GM19035 (cell line): ENCODE measurements around the gene SLC31A2.
"Not testable (repeated sequence)": the region's sequence is repeated elsewhere in the genome, so short reads cannot be mapped to it uniquely, and the experiment has no call there.

Experiments
- ATAC-seq: cut with Tn5 transposase; IDR thresholded peaks from one replicate; pipeline ENCODE4 v1.9.1; 2021; ENCODE audit not compliant: unreplicated experiment

SLC31A2 gene

DNA sequence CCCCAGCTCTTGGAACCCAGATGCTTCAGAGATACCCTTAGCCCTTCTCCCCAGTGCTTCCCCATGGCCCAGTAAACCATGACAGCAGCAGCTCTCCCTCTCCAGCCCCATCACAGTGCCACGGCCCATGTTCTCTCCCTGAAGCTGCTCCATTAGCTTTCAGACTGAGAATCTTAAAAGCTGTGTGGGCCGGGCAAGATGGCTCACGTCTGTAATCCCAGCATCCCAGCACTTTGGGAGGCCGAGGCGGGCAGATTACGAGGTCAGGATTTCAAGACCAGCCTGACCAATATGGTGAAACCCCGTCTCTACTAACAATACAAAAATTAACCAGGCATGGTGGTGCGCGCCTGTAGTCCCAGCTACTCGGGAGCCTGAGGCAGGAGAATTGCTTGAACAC lies 1.2 kb upstream of the SLC31A2 start:
- ATAC-seq: not testable (repeated sequence)

GRCh38 chr9:113151696-113152630 lies 1.2 kb downstream of the SLC31A2 start:
- ATAC-seq: no peak

DNA sequence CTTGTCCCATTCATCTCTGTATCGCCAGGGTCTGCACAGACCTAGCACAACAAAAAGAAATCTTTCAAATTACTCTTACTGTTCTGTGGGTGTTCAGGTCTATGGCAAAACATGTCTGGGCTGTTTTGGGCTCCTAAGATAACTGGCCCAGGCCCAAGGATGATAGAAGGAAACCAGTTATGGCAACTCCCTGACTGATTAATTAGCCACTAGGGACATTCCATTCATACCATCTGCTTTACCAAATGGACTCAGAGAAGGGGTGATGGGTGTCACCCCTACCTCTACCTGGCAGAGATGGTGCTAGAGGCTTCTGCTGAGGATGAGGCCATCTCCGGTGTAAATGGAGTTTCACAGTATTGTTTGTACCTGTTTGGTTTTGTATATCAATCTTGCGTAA lies 1.9 kb downstream of the SLC31A2 start:
- ATAC-seq: no peak

DNA sequence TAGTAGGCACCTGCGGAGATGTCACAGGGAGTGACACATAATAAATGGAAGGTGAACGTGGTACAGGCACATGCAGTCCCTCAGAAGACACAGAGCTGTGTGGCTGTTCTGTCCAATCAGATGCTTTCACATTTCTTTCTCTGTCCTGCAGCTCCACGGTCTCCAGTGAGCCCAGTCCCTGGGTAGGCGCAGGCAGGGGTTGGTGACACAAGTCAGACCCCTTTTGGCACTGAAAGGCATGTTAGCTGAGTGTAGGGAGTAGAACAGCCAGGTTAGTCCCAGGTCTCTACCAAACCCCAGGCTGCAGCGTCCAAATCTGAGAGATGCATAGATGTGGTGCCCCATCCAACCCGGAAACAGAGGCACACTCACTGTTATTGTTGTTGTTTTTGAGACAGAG lies 2.8 kb downstream of the SLC31A2 start:
- ATAC-seq: no peak

DNA sequence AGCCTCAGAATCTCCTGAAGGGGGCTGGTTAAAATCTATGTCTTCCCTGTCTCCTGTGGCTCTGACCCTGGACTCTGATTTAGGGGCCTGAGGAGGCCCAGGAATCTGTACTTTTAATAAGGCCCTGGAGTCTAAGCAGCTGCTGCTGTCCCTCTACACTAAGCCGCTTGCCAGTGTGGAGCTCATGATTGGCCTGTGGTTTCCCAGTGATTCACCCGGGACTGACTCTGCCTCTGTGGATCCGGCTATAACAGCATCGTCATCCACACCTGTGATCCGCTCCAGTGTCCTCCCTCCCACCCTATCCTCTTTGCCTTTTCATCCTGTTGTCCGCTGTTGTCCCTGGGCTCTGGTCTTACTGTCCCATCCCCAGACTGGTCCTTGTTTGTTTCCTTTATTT lies 3.7 kb downstream of the SLC31A2 start:
- no peak for ATAC-seq

GRCh38 chr9:113154946-113155345 lies 4.1 kb downstream of the SLC31A2 start:
- ATAC-seq: no peak

- no peak for ATAC-seq
Measured at GRCh38 chr9:113155911-113156588, 5.2 kb downstream of the SLC31A2 start.

- ATAC-seq: no peak
Measured at GRCh38 chr9:113156880-113157279, 6.1 kb downstream of the SLC31A2 start.

DNA sequence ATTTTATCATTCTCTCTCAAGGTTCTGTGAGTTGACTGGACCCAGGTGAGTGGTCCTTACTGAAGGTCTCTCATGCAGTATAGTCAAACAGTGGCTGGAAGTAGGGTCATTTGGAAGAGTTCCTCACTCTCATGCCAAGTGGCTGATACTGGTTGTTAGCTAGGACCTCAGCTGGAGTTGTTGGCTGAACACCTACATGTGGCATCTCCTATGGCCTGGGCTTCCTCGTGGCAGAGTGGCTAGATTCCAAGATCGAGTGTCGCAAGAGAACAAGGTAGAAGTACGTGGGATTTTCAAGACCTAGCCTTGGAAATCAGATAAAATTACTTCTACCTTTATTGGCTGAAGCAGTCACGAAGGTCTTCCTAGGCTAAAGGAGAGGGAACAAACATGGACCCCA lies 7.6 kb downstream of the SLC31A2 start:
- ATAC-seq: no peak

DNA sequence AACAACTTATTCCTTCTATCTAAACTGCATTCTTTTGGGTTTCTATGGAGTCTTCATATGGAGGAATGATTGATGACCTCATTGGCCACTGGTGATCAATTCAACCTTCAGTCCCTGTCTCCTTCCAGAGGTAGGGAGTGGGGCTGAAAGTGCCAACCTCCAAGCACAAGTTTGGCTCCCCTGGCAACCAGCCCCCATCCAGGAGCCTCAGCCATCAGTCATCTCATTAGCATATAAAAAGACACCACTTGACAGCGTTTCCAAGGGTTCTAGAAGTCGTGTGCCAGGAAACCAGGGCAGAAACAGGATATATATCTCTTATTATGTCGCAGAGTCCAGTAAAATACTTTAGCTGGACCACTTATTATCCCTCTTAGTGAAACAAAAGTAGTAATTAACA lies 9.8 kb downstream of the SLC31A2 start:
- no peak for ATAC-seq

- ATAC-seq: no peak
Measured at GRCh38 chr9:113163001-113163400, 12.2 kb downstream of the SLC31A2 start.

DNA sequence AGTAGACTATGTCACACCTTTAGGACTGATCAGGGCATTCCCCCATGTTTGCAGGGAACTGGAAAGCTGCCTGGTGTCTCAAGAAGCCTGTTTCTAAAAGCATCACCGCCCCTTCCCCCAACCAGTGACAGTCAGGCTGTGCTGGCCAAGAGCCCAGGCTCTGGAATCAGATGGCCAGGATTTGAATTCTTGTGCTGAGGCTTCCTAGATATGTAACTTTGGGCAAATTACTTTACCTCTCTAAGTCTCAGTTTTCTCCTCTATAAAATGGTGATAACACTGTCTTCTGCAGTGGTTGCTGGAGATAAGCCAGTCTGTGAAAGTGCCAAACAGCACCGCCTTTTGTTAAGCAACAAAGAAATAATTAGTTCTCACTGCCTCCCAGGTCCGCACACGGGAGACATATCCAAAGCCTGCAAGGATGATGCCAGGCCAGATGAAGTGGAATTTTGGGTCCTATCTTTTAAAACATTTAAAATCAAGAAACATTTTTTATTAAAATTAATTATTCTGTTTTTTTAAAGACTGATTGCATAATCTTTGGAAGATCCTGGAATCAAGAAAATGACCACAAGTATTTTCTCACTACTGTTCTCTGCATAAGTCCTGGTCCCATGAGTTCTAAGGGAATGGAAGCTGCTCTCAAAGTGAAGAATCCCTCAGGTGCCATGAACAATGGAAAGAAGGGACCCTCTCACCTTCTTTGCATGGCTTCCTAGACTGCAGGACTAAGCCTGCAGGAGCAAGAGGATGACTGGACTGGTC lies 13.9 kb downstream of the SLC31A2 start:
- no peak for ATAC-seq

- no peak for ATAC-seq
Measured at GRCh38 chr9:113166039-113166438, 15.2 kb downstream of the SLC31A2 start.

DNA sequence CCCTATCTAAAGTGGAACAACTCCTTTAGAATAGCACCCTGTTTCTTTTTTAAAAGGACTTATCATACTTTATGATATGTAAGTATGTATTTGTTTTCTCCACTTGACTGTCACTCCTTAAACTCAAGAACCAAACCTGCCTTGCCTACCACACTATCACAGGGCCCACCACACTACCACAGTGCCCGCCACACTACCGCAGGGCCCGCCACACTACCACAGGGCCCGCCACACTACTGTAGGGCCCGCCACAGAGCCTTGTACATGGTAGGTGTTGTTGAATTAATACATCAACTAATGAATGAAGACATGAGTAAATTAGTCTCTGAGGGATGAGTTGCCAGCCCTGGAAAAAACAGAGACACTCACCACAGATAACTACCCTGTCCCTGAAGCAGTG lies 18.0 kb downstream of the SLC31A2 start:
- ATAC-seq: no peak

DNA sequence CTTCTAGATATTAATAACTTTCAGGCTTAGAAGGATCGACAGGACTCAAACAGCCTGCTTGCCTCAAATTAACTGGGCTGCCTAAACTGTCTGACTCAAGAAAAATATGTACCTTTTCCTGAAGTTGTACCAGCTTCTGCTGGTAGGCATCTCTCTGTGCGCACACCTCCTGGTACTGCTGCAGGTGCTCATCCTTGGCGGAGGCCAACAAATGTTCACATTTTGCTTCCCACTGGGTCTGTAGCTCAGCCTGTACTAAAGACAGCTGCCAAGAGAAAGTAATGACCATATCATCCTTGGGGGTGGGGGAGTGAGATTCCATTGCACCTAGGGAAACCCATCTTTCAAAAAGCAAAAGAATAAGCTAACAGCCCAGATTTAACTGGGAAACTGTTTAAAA lies 22.5 kb downstream of the SLC31A2 start:
- no peak for ATAC-seq

DNA sequence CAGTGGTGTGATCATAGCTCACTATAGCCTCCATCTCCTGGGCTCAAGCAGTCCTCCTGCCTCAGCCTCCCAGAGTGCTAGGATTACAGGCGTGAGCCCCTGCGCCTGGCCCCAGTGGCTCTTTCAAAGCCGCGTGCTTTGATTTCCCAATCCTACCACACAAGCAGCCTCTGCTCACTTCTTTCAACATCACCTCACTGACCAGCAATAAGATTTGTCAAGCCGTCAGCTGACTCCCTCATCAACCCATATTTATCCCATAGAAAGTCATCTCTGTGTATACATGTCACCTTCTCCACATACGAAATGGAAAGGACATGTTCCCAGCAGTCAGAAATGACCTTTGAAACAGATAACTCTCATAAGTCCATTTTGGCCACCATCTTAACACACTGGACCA lies 26.0 kb downstream of the SLC31A2 start:
- no peak for ATAC-seq

GRCh38 chr9:113177251-113177650 lies 26.4 kb downstream of the SLC31A2 start:
- no peak for ATAC-seq

DNA sequence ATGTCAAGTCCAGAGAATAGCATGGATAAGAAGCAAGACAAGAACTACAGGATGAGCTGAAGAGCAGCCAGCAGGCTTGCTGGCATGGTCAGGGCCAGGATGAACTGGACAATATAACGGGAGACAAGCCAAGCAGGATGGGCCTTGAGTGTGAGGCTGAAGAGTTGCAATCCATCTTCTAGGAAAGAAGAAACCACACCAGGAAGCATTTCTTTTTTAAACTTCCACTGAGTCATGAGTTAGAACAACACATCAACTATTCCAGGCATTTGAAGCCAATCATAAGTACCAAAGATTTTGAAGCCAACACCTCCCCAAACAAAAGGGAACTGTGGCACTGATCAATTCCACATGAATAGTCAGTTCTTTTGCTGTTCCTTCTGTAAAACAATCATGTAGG lies 27.3 kb downstream of the SLC31A2 start:
- no peak for ATAC-seq

DNA sequence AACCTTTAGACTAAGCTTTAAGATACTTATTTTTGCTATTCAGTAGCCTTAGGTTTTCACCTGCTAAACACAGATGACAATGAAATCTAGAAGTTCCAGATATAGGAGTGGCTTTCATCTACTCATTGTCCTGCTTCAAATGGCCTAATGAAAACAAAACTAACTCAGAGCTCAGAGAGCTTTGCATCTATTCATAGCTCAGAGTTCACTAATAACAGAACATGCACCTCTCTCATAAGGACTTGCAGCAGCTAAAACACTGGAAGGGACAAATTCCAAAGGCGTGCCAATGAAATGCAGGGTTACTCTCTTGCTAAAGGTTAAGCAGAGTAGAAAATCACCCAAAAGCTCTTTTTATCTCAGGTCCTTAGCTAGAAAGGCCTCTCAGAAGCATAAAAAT lies 29.0 kb downstream of the SLC31A2 start:
- peak; percentile 58 for ATAC-seq

DNA sequence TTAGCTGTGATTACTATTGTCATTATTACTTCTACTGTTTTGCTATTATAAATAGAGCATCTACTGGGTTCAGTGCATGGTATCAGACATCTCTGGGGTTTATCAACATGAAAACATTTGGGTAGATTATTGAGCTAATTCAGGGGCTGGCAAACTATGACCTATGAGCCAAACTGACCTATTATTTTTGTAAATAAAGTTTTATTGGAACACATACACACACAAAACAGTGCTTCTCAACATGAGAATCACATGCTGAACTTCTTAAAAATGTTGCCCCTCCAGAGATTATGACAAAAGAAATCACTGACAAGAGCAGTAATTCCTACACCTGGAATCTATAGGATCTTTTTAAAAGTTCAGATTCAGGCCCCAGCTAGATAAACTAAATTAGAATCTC lies 30.4 kb downstream of the SLC31A2 start:
- ATAC-seq: no peak

DNA sequence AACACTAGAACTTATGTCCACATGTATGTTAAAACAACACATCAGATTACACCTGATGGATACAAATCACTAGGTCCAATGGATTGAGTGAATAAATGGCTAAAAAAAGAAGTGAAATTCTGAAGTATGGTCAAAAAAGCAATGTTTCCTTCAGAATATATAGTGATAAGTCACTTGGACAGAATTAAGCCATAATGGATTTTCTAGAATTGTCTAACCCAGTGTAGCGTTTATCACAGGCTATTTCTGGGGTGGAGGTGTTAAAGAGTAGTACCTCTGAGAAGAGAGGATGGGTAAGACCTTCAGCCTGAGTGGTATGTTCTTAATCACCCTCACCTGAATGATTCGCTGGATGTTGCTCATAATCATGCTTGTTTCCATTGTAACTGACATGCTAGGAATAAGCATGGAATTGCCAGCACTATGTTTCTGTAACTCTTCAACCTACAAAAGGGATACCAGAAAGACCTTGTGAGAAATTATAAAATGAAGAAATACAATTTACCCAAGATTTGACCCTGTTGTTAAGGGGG lies 33.2 kb downstream of the SLC31A2 start:
- ATAC-seq: no peak
